Sciatic nerve (tissue), 2 donors: ENCODE results near the gene TXNRD2. TPM values are rescaled to one million over a fixed set of nuclear protein-coding genes. Genes with fewer than 3 reads are reported as not detected.

Experiments
- ATAC-seq: fragments of 200-7000 bp; cut with Tn5 transposase; one replicate; pipeline ENCODE4 v1.9.1; 2020; ENCODE audit warnings: mild to moderate bottlenecking, moderate library complexity
- DNase-seq: peaks from one replicate; pipeline ENCODE4 v3.0.0-alpha.2; 2020; ENCODE audit warnings: low spot score
- intact Hi-C: fragments of 100-400 bp; cut with DNase I; formaldehyde crosslinking; loops from one replicate; pipeline ENCODE4 v1.14.2; 2022
- total RNA-seq: library from RNA; stranded (reverse); fragmentation: NEBNext Ultra II Directional; extraction: Animal tissue kit (Norgen Biotek cat#: 25700); gene quantifications from one replicate; pipeline ENCODE4 v1.2.1, GENCODE V29; 2021
- donor health status: DM: no; HTN: no; CAD: no.
- donor health status: DM: no; HTN: no; CAD: no.

TXNRD2 gene
- total RNA-seq, 1 donor from 2014 or later: 33.9 TPM

DNA sequence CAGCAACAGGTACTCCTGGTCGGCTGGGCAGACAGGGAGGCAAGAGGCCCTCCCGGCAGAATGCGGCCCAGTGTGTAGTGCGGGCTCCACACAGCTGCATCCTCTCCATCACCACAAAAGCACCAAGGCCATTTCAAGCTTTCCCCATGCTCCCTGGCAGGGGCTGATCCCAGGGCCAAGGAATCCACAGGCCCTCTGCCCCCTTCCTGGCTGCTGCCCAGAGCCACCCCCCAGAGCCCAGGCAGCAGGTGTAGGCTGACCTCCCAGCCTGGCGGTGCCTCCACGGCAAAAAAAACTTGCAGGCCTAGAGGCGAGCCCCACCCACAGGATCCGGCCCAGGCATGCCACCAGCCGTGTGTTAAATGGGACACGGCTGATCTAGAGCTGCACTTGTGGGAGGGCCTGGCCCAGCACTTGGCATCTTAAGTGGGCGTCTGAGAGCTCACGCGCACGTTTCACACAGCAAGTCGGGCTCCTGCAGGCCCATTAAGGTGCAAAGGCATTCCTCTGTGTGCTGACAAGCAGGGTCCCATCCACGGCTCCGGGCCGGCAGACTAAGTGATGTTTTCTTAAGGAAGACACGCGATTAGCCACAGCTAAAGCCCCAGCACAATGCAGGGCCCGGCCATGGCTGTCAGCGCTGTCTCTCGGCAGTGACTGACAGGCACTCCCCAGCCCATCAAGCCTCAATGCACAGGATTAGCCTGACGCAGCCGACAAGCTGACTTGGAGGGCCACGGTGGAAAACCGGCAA lies 67.1 kb downstream of the TXNRD2 start:
- peak; percentile 66 for DNase-seq
- ATAC-seq: peak; percentile 25
- intact Hi-C loops: no loop called here

DNA sequence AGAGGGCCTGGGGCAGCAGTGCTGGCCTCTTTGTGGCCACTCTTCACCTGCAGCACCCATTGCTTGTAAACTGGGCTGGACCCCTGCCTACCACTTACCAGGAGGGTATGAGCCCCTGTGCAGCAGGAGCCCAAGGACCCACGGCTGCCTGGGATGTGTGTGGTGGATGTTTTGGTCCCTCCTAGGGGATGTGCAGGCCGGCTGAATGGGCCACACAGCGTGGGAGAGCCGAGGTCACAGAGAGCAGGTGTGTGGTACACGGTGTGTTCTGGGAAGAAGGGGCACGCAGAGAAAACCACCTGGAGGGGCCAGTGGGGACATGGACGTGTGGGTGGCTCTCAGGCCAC lies 67.7 kb downstream of the TXNRD2 start:
- ATAC-seq (no peak), DNase-seq (peak; percentile 48)
- intact Hi-C loops: no loop called here

DNA sequence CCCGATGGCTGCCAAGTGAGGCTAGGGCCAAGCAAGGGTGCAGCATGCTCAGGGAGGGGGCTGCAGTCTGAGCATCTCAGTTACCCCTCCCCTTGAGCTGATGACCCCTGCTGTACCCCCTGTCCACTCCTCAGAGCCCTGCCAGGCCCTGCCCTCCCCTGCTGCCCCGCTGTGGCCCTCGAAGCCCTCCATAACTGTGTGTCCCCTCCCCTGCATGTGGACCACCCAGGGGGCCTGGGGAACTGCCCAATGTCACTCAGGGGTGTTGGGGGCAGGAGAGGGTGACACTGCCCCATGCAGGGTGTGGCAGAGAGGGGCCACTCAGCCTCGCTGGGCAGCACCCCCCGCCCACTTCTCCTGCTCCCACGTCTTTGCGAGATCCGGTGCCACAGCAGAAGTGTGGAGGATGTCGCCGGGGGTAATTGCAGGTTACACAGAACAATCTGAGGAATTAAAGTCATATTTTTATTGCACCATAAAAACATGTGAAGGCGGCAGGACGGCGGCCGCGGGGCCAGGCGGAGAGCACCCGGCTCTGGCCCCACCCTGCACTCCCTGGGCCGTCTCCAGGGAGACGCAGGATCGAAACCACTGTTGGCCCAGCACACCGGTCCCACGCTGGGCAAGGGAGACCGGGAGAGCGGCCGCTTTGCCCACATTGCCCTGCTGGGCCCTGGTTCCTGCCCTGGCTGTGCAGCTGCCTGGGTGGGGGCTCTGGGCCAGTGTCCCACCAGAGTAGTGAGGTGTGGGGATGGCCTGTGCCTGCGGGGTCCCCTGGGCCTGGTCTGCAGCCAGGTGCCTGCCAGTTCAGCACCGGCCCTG lies 68.3 kb downstream of the TXNRD2 start:
- no peak for ATAC-seq
- DNase-seq: peak; percentile 58
- intact Hi-C loops: no loop called here

DNA sequence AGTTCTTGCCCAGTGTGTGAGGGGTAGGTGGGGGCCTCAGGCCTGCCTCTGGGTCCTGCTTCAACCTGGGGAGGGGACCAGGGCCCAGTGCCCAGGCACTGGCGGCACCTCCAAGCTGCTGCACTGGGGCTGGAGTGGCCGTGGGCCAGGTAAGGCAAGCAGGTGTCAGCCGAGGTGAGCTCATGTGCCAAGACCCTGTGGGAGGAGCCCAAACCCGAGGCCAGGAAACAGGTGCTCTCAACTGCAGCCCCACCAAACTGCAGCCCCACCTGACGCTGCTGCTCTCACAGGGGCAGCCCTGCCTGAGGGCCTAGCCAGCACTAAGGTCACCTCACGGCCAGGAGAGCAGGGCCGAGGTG lies 68.9 kb downstream of the TXNRD2 start:
- DNase-seq: no peak
- intact Hi-C loops: no loop called here
- ATAC-seq: no peak

DNA sequence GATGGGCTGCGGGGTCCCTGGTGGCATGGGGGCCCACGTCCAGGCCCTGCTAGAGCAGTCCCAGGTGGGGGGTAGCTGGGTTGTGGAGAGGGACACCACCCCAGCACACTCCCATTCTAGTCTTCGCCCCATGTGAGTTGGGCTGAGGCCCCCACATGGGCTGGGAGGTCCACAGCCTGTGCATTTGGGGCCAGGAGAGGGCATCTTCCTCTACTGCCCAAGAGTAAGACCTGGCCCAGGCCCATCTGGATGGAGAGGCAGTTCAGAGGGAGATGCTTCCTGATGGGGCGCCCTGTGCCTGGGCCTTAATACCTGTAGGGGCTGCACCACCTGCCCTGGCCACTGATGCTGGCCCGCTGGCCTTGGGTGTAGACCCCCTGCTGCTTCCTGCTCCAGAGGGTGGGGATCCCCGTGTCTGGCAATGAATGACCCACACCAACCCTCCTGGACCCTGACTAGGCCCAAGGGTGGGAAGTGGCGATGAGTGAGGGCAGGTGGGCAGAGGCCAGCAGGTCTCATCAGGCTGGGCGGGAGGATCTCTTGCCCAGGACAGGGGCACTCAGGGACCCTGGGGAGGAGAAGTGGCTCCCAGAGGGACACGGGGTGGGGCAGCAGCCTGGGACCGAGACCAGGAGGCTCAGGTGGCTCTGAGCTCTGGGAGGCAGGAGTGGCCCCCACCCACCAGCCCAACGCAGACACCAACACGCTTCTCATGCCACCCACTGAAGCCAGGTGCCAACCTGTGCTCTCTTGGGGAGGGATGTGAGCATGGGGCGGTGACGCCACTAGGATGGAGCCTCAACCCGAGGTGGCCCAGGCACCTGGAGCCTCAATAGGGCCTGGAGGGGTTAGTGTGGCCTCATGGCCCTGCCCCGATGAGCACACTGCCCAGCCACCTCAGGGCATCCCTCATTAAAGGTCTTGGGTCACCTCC lies 69.5 kb downstream of the TXNRD2 start:
- intact Hi-C loops: no loop called here
- ATAC-seq: no peak
- peak; percentile 50 for DNase-seq

DNA sequence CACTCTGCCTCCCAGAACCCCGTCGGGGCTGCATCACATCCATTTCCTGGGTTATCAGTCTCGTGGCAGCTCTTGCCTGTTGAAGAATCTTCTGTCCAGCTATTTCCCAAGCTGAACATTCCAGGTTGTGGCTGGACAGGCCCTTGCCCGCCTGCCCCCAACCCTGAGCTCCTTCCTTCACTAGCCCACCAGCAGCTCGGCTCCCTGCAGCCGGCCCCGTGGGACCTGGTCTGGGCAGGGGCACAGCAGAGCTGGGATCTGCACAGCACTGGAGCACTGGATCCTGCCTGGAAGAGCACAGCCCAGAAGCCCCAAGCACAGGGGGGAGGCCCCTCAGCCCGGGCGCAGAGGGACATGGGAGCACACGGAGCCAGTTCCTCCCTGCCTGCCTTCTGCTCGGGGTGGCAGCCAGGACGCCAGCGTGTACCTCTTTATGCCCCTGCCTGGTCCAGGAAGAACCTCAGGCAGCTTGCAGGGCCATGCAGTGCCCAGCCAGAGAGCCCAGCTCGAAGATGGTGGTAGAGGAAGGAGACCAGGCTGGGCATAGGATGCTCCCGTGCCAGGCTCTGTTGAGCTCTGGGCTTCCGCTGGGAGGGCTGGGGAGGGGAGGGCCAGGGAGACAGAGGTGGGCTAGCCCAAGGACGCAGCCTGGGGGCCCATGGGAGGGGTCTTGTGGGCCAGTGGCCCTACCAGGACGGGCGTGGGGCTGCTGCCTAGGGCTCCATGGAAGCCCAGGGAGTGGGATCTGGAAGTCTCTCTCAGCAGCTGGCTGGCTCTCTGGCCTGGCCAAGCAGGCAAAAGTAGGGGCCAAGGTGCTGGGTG lies 70.4 kb downstream of the TXNRD2 start:
- ATAC-seq (no peak), DNase-seq (peak; percentile 49)
- intact Hi-C loops: no loop called here

DNA sequence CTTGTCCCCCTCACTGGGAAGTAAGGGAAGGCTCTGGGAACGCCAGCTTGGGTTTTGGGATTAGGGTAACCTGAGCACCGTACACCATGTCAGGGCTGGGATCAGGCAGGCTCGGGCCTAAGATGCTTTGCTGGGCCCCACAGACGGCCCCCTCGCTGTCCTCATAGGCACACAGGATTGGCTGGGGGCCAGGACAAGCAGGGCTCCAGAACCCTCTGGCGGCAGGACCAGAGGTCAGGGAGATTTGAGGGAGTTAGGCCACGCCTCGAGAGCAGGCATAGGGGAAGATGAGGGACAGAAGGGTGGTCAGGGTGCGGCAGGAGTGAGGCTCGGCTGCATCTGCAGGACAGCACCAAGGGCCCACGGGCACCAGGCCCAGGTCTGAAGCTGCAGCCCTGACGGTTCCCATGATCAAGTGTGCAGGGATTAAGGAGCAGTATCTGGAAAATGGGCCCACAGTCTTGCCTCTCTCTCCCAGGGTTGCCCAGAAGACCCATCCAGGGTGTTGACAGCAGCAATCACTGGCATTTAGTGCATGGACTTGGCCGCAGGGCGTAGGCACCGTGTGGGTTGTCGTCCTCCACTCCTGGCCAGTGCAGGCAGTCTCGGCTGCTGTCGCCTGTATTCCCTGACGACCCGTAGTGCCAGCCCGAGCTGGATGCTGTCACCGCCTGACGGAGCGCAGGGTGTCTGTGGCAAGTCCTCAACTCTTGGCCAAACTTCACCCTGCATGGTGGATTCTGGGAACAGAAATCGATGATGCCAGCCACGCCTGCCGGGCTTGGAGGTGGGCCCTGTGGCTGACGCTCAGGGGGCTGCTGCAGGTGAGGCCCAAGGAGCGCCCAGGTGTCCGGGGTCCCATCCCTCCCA lies 71.2 kb downstream of the TXNRD2 start:
- ATAC-seq: no peak
- peak; percentile 59 for DNase-seq
- intact Hi-C loops: no loop called here

DNA sequence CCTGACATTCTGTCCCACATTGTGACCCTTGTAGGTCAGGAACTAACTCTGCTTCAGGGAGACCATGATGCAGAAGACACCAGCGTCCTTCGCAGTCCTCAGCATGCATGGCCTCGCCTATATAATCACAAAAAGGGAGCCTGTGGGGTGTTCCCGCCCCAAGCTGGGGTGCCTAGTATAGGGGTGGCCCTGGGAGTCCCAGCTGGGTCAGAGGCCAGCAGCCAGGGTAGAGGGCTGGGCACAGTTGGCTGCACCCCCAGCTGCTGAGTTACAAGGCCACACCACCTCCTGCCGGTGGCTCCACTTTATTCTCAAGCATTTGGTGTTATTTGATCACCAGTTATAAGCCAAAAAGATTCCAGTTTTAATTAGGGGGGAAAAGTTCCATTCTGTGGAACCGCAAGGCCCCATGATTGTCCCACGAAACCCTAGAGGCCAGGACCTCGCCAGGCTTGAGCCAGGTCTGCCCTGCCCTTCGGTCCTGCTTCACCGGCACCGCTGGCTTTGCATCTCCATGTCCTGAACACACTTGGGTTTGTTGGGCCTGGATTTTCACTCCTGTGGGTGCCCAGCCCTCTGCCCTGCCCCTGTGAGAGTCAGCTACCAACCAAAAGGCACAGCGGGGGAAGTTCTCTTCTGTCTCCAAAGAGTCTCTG lies 72.0 kb downstream of the TXNRD2 start:
- intact Hi-C loops: no loop called here
- DNase-seq (peak; percentile 54), ATAC-seq (no peak)

DNA sequence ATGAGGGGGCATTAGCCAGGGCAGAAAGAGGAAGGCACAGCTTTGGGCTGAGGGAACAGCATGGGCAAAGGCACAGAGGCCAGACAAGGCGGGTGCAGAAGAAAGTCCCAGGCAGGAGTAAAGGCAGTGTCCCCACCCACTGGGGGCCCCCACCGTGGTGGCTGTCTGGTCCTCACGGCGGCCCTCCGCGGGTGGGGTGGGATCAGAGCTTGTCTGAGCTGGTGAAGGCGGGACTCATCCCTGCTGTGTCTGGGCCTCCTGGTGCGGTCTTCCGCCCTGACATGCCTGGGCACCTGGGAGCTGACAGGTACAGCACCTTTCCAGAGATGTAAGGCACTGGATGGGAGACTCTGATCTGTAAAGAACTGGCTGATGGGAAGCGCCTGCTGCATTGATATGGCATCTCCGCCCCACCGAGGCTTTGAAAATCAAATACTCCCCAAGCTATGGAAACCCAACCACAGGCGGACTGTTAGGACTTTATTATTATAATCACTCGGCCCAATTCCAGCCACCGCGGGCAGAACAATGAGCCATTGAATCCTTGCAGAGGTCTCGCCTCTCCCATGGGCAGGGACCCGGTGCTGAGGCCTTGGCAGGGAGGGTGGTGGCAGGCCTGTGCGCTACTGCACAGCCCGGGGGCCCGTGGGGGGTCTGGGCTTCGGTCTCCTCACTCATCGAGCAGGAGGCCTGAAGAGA lies 72.7 kb downstream of the TXNRD2 start:
- DNase-seq (peak; percentile 77), ATAC-seq (peak; percentile 84)
- intact Hi-C loops: no loop called here

DNA sequence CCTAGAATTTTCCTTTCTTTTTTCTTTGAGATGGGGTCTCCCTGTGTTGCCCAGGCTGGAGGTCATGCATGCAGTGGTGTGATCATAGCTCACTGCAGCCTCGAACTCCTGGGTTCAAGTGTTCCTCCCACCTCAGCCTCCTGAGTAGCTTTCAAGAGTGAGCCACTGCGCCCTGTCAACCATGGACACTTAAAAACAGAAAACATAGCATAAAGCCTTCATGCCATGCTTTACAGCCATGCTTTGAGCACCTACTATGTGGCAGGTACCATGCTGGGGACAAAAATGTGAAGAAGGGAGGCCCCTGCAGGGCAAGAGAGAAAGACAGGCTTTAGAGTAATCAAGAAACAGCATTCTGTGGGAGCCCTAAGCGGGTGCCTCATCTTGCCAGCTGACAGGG lies 73.3 kb downstream of the TXNRD2 start:
- no peak for ATAC-seq
- DNase-seq: no peak
- intact Hi-C loops: no loop called here

DNA sequence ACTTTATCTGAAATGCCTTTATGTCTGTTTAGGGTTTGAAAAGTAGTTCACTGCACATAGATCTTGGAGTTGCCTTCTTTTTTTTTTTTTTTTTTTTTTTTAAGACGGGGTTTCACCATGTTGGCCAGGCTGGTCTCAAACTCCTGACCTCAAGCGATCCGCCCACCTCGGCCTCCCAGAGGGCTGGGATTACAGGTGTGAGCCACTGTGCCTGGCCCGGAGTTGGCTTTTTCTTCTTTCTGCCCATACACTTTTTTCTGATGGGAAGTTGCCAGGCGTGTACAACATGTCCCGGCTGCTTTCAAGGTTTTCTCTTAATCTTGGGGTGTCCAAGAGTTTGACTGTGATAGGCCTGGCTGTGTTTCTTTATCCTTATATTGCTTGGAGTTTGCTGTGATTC lies 74.0 kb downstream of the TXNRD2 start:
- no peak for DNase-seq

DNA sequence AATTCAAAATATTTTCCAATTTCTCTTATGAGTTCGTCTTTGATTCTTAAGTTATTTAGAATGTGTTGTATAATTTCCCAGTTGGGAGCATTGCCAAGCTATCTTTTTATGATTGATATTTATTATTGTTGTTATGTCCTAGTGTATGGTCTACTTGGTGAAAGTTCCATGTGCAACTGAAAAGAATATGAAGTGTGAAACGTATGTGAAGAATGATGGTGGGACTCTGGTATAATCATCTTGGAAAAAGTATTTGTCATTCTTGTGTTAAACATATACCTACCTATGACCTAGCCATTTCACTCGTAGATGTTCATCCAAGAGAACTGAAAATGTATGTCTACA lies 75.0 kb downstream of the TXNRD2 start:
- intact Hi-C loops: no loop called here
- no peak for DNase-seq
- ATAC-seq: no peak

More for the DNA sequence above, 74.0 kb downstream of the TXNRD2 start:
- ATAC-seq: no peak
- intact Hi-C loops: no loop called here

DNA sequence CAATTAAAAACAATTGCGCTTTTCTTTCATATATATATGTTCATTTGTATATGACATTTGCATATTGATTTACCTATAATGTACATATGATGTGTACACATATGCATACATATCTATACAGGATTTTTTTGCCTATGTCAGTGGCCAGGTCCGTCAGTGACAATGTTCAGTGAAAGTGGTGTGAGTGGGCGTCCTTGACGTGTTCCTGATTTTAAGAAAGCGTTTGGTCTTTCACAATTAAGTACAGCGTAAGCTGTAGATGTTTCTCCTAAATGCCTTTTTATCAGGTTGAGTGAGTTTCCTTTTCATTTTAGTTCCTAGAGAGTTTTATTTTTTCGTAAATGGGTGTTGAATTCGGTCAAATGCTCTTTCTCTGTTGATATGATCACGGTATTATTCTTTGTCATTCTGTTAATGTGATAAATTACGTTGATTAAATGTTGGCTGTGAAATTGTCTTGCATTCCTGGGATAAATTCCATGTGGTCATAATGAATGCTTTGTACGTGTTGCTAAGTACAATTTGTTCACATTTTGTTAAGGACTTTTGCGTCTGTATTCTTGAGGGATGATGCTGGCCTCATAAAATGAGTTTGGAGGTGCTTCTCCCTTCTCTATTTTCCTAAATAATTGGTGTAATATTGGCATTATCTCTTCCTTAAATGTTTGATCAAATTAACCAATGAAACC lies 76.3 kb downstream of the TXNRD2 start:
- intact Hi-C loops: no loop called here
- DNase-seq: no peak
- ATAC-seq: no peak

DNA sequence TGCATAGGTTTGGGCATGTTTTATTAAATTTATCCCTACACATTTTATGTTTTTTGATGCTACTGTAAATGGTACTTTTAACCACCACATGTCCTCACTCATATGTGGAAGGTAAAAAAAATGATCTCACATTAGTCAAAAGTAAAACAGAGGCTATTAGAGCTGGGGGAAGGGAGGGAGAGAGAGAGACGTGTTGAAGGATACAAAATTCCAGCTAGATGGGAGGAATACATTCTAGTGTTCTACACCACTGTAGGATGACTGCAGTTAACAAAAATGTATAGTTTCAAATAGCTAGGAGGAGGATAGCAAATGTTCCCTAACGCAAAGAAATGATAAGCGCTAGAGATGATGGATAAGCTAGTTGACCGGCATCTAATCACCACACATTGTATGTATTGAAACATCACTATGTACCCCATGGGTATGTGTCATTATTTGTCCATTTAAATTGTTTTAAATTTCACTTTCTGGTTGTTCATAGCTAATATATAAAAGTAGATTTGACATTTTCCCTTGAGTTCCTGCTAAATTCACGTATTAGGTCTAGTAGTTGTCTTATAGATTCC lies 77.0 kb downstream of the TXNRD2 start:
- intact Hi-C loops: no loop called here

DNA sequence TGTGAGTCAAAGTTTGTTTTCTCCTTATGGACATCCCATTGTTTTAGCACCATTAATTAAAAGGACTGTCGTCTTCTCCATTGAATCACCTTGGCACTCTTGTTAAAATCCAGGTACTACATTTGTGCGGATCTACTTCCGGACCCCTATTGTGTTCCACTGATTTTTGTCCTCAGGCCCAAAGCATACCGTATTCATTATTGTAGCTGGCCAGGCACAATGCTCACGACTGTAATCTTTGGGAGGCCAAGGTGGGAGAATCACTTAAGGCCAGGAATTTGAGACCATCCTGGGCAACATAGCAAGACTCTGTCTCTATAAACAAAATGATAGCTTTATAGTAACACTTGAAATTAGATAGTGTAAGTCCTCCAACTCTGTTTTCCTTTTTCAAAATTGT lies 78.0 kb downstream of the TXNRD2 start:
- ATAC-seq (no peak), DNase-seq (no peak)
- intact Hi-C loops: no loop called here

More for the DNA sequence above, 77.0 kb downstream of the TXNRD2 start:
- ATAC-seq (no peak), DNase-seq (no peak)

DNA sequence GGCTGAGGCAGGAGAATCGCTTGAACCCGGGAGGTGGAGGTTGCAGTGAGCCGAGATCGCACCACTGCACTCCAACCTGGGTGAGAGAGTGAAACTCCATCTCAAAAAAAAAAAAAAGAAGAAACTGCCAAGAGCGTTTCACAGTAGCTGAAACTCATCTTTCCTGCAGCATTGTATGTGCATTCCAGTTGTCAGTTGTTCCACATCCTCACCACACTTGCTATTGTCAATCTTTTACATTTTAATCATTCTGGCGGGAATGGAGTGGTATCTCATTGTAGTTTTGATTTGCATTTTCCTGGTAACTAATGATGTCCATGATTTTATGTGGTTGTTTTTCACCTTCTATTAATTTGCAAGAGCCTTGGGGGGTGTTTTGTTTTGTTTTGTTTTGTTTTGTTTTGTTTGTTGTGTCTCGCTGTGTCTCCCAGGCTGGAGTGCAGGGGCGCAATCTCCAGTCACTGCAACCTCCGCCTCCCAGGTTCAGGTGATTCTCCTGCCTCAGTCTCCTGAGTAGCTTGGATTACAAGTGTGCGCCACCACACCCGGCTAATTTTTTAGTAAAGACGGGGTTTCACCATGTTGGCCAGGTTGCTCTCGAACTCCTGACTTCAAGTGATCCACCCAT lies 78.9 kb downstream of the TXNRD2 start:
- ATAC-seq: no peak
- intact Hi-C loops: no loop called here
- DNase-seq: no peak
